Pancreas (tissue), 10 donors: ENCODE measurements around the gene DPH5. TPM values are rescaled to one million over a fixed set of nuclear protein-coding genes. Genes with fewer than 3 reads are reported as not detected.
"Not testable (repeated sequence)": the region's sequence is repeated elsewhere in the genome, so short reads cannot be mapped to it uniquely, and the experiment has no call there.

ENCODE experiments used
- ATAC-seq, 4 donors: fragments of 200-7000 bp; cut with Tn5 transposase; one replicate each; pipeline versions ENCODE4 v1.8.0 to v1.9.1; 2020; ENCODE audit warnings: mild to moderate bottlenecking in 4 of 4, moderate library complexity in 4 of 4
- DNase-seq, 6 donors: peaks; one replicate each; pipeline ENCODE4 v3.0.0-alpha.2; 2020
- FAIRE-seq: peaks from 2 replicates; lab custom pipeline; 2012; peaks lifted over from hg19 to GRCh38; lab: Jason Lieb, UNC
- H3K27ac ChIP-seq, 4 donors: fragments of 200-600 bp; sonication (generic); 1 replicate in 3 of 4; 2 replicates in 1 of 4; pipeline versions ENCODE4 v1.5.0 to v1.8.0; 2020
- H3K27me3 ChIP-seq, 4 donors: fragments of 200-600 bp; one replicate each; pipeline ENCODE4 v1.8.0; 2021
- H3K36me3 ChIP-seq, 3 donors: fragments of 200-600 bp; sonication (generic) in 1 of 3; one replicate each; pipeline versions ENCODE4 v1.5.0 to v1.8.0; 2020 to 2021
- H3K4me1 ChIP-seq, 3 donors: fragments of 200-600 bp; one replicate each; pipeline ENCODE4 v1.8.0; 2021
- H3K4me3 ChIP-seq, 4 donors: fragments of 200-600 bp; sonication (generic) in 2 of 4; one replicate each; pipeline versions ENCODE4 v1.5.0 to v1.8.0; 2020 to 2021
- H3K9me3 ChIP-seq, 4 donors: fragments of 200-600 bp; one replicate each; pipeline ENCODE4 v1.8.0; 2021
- WGBS, 2 donors: extraction: QIAGEN DNeasy Blood & Tissue Kit; methylation state at CpG; one replicate each; pipeline ENCODE4 v1.1.7; 2013; 5-methylcytosine and 5-hydroxymethylcytosine counted together
- intact Hi-C, 3 donors: fragments of 100-400 bp; cut with DNase I; formaldehyde crosslinking; loops; one replicate each; pipeline versions ENCODE4 v1.11.1 to v1.14.2; 2022
- polyA plus RNA-seq, 2 donors: library from polyadenylated mRNA; stranded (reverse); fragments of 200-250 nt; gene quantifications; one replicate each; pipeline ENCODE4 v1.2.3, GENCODE V29; 2013
- total RNA-seq, 6 donors: library from RNA; stranded (reverse); fragmentation: NEBNext Ultra II Directional in 4 of 6; extraction: Animal tissue kit (Norgen Biotek cat#: 25700) in 4 of 6; gene quantifications; one replicate each; pipeline versions ENCODE4 v1.2.1 to v1.2.4, GENCODE V29; 2021 to 2023
- TF ChIP-seq, protein P1 (sequence below), 4 donors: fragments of 200-600 bp; sonication (generic) in 3 of 4; IDR thresholded peaks; one replicate each; pipeline versions ENCODE4 v1.5.0 to v1.8.0; 2021; ENCODE audit warnings: antibody characterized with exemption in 4 of 4
- donor health status: healthy with polysubstance abuse.
- donor health status: DM: no; HTN: no; CAD: no; lungs with moderate emphysema.
- donor health status: DM: no; HTN: no; CAD: no.
- donor health status: control.
- donor health status: control.
- donor health status: Bipolar disorder and iron deficiency.
- donor health status: DM: yes; HTN: yes; CAD: no.
- donor health status: DM: no; HTN: no; CAD: no.
- donor health status: DM: no; HTN: no; CAD: no.
- donor health status: DM: yes; HTN: yes; CAD: no.

DPH5 gene, protein sequence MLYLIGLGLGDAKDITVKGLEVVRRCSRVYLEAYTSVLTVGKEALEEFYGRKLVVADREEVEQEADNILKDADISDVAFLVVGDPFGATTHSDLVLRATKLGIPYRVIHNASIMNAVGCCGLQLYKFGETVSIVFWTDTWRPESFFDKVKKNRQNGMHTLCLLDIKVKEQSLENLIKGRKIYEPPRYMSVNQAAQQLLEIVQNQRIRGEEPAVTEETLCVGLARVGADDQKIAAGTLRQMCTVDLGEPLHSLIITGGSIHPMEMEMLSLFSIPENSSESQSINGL
- 10 to 100 TPM; 17.5 to 28.6 (median 22.4) TPM for total RNA-seq
- 10 to 100 TPM; 22.9 to 29.5 TPM for polyA plus RNA-seq

DNA sequence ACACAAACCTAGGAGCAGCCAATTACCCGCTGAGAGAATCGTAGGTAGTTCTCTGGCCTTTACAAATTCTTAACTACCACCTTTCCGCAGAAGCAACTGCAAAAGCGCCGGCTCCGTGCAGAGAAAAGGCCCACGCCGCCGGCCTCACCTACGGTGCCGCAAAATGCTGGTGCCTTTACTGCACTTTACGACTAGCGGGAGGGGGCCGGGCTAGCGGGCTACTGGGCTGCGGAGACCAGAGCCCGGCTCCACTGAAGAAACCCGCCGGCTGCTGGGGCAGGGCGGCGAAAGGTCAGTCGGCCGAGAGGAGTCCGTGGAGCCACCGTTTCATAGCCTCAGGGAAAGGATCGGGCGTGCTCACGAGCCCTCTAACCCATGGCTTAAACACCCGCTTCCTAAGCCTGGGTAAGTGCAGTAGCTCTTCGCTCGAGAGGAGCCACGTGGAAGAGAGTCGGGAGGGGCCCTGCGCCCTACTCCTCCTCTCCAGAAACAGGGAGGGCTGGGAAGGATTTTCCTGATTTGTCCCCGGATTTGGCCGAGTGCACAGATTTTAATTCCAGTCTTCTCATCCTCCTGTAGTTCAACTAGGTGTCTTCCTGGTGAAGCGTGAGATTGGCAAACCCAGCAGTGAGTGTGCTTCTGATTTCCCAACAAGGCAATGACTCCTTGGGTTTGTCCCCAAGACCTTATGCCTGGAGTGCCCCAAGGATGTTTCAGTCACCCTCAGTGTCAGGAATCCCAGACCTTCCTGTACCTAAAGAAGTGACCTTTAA is at the start of gene DPH5:
Gene DPH5 (minus strand): TSS at position 128 of the 773 bp plus-strand sequence. CDS start 341 bp downstream, outside the sequence.
- DNase-seq (peak; percentile 84 to 94 (median 90)), ATAC-seq (peak; percentile 99 to 100 (median 100)), FAIRE-seq (no peak)
- peaks cover 0 to 1% (median 0%) of the 10 kb centered on the region in 3 donors for H3K36me3 ChIP-seq
- no peaks in the 10 kb centered on the region for H3K9me3 ChIP-seq
- TF ChIP-seq, protein P1, sequence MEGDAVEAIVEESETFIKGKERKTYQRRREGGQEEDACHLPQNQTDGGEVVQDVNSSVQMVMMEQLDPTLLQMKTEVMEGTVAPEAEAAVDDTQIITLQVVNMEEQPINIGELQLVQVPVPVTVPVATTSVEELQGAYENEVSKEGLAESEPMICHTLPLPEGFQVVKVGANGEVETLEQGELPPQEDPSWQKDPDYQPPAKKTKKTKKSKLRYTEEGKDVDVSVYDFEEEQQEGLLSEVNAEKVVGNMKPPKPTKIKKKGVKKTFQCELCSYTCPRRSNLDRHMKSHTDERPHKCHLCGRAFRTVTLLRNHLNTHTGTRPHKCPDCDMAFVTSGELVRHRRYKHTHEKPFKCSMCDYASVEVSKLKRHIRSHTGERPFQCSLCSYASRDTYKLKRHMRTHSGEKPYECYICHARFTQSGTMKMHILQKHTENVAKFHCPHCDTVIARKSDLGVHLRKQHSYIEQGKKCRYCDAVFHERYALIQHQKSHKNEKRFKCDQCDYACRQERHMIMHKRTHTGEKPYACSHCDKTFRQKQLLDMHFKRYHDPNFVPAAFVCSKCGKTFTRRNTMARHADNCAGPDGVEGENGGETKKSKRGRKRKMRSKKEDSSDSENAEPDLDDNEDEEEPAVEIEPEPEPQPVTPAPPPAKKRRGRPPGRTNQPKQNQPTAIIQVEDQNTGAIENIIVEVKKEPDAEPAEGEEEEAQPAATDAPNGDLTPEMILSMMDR (IDR thresholded peaks at IDR 0.05): no peak
- H3K4me3 ChIP-seq: peak within 1 kb of the TSS; percentile 35 to 79 (median 57)
- H3K27me3 ChIP-seq: no peaks in the 10 kb centered on the region
- H3K4me1 ChIP-seq: peaks cover 0 to 14% (median 8%) of the 10 kb centered on the region in 3 donors
- WGBS, 2 donors: 0% methylated on average over 37 of the region's 37 CpGs
- H3K27ac ChIP-seq: peak within 1 kb of the TSS; percentile 6 to 76 (median 61)
- intact Hi-C loops: no loop called here

DNA sequence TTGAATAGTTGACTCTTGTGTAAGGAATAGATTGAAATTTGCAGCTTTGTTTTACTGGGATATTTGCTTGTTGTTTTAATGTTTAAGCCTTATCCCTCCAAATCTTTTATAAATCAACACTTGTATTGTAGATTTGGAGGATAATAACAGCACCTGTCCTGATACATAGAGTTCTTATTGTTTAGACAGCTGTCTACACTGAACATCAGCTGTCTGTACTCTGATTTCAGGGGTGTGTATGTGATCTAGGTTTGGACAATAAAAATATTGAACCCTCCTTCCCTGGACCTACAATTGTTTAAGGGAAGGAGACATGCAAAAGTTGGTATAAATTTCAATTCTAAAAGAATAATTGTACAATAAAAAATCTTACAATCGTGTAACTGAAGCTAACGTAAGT is 48.3 kb upstream of the DPH5 start:
- Histone ChIP-seq H3K27ac (no peak overlapping the region), H3K9me3 (no peaks in the 10 kb centered on the region), H3K27me3 (no peaks in the 10 kb centered on the region), H3K36me3 (no peaks in the 10 kb centered on the region), H3K4me1 (peaks cover 0 to 3% (median 0%) of the 10 kb centered on the region in 3 donors), H3K4me3 (no peak overlapping the region)
- TF ChIP-seq, protein P1 (IDR thresholded peaks at IDR 0.05): no peak
- WGBS, 2 donors: 89 to 95% methylated on average over 2 of the region's 2 CpGs
- FAIRE-seq: no peak
- intact Hi-C loops: no loop called here
- ATAC-seq: no peak
- no peak for DNase-seq

DNA sequence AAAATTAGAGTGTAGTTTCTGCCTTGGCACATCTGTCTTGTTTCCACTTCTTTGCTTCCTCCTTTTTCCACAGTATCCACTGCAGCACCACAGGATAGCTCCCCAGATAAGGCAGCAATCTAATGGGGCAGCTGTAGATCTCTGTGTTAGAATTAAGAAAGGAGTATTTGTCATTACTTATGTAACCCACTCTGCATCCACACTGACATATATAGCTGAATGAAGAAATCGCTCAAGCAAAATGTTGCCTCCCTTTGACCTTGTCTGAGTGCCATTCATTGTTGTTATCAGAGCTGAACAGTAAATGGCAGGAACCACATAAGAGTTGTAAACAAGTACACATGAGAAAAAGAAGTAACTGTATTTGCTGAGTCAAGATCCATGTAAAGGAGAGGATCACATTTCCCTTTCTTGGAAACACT is 45.9 kb upstream of the DPH5 start:
- ATAC-seq: no peak

DNA sequence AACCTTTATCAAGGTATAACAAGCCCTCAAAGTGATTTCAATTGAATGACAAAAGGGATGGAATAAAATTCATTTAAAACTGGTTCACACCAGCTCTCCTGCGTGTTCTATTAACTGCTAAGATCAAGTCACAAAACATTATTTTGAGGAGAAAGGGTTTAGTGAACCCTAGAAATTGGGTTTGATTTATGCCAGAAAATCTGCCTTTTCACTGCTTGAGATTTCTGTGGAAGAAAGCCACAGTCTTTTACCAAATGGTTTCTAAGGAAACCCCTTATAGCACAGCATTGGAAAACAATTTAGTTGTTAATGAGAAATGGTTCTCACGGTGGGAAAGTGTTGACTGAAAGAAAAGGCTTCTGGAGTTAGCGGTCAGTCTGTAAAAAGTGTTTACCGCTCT is 43.6 kb upstream of the DPH5 start:
- H3K9me3 ChIP-seq: no peaks in the 10 kb centered on the region
- peaks cover 0 to 3% (median 0%) of the 10 kb centered on the region in 3 donors for H3K4me1 ChIP-seq
- intact Hi-C loops: no loop called here
- TF ChIP-seq, protein P1 (IDR thresholded peaks at IDR 0.05): no peak
- 77 to 82% methylated on average over 4 of the region's 4 CpGs for WGBS, 2 donors
- H3K27me3 ChIP-seq: no peaks in the 10 kb centered on the region
- no peak for FAIRE-seq
- H3K27ac ChIP-seq: no peak overlapping the region
- no peak overlapping the region for H3K4me3 ChIP-seq
- ATAC-seq: no peak
- no peak for DNase-seq
- H3K36me3 ChIP-seq: no peaks in the 10 kb centered on the region

More for the DNA sequence above, 45.9 kb upstream of the DPH5 start:
- intact Hi-C loops: no loop called here
- no peaks in the 10 kb centered on the region for H3K9me3 ChIP-seq
- no peak overlapping the region for H3K4me3 ChIP-seq
- no peak overlapping the region for H3K27ac ChIP-seq
- TF ChIP-seq, protein P1 (IDR thresholded peaks at IDR 0.05): no peak
- FAIRE-seq (no peak), DNase-seq (no peak)
- H3K36me3 ChIP-seq: no peaks in the 10 kb centered on the region
- peaks cover 0 to 3% (median 0%) of the 10 kb centered on the region in 3 donors for H3K4me1 ChIP-seq
- 25 to 38% methylated on average over 1 of the region's 1 CpG for WGBS, 2 donors
- no peaks in the 10 kb centered on the region for H3K27me3 ChIP-seq

DNA sequence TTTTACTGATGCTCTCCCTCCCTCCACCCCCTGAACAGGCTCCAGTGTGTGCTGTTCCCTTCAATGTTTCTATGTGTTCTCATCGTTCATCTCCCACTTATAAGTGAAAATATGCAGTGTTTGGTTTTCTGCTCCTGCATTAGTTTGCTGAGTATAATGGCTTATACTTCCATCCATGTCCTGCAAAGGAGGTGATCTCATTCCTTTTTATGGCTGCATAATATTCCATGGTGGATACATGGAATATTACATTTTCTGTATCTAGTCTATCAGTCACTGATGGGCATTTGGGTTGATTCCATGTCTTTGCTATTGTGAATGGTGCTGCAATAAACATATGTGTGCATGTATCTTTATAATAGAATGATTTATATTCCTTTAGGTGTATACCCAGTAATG is 41.4 kb upstream of the DPH5 start:
- ATAC-seq, H3K27ac ChIP-seq, DNase-seq, H3K4me1 ChIP-seq, H3K36me3 ChIP-seq, intact Hi-C loops, H3K27me3 ChIP-seq, H3K9me3 ChIP-seq, FAIRE-seq, H3K4me3 ChIP-seq: not testable (repeated sequence)
- WGBS, 2 donors: 96 to 100% methylated on average over 1 of the region's 1 CpG
